ENCODE data around the gene MASP1.

- TF ChIP-seq POLR2AphosphoS5 (IDR thresholded peaks at IDR 0.05; ENCODE audit: low read depth, low read length) (no peak), SIN3A (IDR thresholded peaks at IDR 0.05; ENCODE audit: borderline replicate concordance, insufficient read depth, low read length) (no peak)
These were observed 39.2 kb downstream of the MASP1 start for GRCh38 chr3:187252311-187252710.
